GM21825 (cell line): Measurements from ENCODE around the gene OBSCN.

Source experiments
- ATAC-seq: cut with Tn5 transposase; IDR thresholded peaks from one replicate; pipeline ENCODE4 v1.9.1; 2021; ENCODE audit warnings: mild to moderate bottlenecking, moderate library complexity; ENCODE audit not compliant: unreplicated experiment

OBSCN gene

DNA sequence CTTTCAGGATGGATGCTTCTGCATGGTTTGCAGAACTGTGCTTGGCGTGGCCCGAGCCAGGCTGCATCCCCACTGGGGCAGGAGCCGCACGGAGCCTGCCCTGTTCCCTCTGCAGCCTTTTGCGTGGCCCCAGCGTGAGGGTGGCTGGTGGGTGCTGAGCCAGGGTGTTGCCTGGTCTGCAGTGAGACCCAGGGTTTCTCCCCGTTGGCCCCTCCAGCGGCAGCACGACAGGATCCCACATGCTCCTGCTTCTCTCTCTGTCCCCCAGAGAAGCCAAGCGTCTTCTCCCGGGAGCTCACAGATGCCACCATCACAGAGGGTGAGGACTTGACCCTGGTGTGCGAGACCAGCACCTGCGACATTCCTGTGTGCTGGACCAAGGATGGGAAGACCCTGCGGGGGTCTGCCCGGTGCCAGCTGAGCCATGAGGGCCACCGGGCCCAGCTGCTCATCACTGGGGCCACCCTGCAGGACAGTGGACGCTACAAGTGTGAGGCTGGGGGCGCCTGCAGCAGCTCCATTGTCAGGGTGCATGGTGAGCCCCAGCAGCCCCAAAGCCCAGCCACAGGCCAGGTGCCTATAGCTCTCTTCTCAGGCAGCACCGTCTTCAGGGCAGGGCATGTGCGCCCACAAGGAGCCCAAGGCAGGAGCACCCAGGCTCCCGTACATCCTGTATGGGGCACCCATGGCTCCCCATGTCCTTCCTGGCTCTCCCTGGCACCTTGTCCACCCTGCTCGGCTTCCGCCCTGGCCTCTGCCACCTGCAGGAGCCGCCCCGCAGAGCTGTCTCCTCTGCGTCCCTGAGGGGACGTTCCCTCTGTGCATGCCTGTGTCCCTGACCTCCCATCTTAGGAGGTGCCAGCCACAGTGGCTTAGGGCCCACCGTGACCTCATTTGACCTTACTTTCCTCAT, 78.9 kb downstream of the OBSCN start:
- no peak for ATAC-seq

DNA sequence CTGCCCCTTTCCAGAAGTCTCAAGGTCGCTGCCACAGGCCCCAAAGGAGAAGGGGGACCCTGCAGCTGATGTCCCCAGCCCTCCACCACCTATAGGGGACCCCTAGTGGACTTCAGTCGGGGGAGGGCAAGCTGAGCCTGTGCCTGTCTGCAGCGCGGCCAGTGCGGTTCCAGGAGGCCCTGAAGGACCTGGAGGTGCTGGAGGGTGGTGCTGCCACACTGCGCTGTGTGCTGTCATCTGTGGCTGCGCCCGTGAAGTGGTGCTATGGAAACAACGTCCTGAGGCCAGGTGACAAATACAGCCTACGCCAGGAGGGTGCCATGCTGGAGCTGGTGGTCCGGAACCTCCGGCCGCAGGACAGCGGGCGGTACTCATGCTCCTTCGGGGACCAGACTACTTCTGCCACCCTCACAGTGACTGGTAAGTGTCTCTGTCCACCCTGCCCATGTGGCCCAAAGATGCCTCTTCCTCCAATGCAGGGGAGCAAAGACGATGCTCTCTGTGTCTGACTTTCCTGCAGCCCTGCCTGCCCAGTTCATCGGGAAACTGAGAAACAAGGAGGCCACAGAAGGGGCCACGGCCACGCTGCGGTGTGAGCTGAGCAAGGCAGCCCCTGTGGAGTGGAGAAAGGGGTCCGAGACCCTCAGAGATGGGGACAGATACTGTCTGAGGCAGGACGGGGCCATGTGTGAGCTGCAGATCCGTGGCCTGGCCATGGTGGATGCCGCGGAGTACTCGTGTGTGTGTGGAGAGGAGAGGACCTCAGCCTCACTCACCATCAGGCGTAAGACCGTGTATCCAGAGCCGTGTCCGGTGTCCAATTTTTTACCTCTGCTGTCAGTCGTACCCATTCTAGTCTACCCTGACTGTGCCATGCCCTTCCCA, 79.9 kb downstream of the OBSCN start:
- no peak for ATAC-seq

DNA sequence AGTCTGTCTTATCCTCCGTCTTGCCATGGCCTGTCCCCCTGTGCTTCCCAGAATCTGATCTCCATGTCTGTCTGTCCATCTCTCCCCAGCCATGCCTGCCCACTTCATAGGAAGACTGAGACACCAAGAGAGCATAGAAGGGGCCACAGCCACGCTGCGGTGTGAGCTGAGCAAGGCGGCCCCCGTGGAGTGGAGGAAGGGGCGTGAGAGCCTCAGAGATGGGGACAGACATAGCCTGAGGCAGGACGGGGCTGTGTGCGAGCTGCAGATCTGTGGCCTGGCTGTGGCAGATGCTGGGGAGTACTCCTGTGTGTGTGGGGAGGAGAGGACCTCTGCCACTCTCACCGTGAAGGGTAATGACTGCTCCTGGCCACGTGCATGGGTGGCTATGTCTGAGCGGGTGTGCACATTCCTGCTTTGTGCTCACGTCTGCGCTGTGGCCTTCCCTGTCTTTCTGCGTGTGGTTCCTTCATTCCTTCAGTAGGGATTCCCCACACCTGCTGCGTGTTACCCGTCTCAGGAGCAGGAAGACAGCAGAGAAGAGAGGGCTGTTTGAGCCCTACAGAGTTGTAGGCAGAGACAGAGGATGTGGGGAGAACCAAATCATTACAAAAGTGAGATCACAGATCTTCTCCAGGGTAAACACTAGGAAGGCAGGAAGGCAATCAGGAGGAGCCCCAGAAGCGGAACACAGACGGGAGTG, 80.8 kb downstream of the OBSCN start:
- no peak for ATAC-seq

DNA sequence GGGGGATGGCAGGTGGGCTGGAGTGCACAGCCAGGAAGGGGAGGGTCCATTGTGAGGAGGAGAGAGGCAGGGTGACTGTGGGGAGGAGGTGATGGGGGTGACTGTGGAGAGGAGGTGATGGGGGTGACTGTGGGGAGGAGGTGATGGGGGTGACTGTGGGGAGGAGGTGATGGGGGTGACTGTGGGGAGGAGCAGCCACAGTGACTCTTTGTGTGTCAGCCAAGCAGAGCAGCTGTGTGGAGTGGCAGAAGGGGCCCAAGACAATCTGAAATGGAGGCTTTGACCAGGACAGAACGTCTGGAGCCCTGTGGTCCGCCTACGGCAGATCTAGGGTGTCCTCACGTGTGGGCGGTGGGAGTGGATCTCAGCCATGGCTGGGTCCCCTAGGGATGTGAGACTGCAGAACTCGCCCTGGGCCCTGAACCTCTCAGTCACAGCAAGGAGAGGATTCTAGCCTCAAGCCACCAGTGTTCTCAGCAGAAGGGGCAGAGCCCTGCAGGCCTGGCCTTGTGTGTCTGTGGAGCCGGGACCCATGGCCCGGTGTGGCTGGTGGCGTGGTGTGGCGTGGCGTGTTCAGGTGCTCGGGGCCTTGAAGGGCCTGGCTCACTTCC, 81.5 kb downstream of the OBSCN start:
- no peak for ATAC-seq

DNA sequence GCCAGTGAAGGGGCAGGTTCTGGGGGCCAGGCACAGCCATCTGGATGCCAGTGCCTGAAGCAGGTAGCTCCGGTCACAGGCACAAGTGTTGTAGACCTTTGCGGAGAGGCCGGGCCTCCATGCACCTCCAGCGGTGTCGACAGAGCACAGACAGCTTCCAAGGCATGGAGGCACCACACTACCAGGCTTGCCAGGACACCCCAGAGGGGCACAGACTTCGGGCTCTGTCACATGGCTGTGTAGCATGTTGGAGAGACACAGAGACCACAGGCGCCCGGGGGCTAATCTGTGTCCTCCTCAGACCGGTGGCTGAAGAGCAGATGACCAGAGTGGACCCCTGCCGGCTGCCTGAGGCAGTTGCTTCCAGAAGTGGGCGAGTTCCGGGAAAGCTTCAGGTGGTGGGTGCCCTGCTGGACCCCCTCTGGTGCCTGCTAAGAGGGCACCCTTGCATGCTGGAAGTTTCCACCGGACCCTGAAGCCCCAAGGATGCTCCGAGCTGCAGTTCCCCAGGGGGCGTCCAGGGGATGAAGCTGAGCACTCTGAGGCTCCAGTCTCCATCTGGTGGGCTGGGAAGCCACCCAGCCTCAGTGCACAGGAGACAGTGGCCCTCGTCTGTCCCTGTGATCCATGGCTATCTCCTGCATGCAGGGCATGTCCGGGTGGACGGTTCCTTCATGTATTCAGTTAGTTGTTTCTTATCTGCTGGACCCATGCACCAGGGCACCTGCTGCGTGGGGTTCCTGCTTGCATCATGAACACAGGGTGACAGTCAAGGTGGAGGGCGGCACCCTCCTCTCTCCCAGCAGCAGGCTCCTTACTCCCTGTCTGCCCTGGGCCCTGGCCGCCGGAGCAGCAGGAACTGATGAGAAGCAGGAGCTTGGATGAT, 82.4 kb downstream of the OBSCN start:
- no peak for ATAC-seq

DNA sequence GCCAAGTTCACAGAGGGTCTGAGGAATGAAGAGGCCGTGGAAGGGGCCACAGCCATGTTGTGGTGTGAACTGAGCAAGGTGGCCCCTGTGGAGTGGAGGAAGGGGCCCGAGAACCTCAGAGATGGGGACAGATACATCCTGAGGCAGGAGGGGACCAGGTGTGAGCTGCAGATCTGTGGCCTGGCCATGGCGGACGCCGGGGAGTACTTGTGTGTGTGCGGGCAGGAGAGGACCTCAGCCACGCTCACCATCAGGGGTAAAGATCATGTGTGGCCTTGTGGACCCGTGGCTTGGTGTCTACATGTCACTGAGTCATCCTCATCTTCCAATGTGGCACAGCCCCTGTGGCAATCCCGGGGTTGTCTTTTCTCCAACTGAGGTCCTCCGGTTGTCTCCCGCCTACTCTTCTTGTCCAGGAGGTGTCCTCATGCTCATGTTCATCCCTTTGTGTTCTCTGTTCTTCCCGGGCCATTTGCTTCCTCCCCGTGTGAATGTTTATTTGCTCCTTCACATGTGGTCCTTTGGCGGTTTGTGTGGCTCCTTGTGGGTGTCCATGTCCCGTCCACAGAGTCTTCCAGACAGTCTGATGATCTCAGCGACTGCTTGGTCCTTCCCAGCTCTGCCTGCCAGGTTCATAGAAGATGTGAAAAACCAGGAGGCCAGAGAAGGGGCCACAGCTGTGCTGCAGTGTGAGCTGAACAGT, 84.2 kb downstream of the OBSCN start:
- ATAC-seq, result no peak

DNA sequence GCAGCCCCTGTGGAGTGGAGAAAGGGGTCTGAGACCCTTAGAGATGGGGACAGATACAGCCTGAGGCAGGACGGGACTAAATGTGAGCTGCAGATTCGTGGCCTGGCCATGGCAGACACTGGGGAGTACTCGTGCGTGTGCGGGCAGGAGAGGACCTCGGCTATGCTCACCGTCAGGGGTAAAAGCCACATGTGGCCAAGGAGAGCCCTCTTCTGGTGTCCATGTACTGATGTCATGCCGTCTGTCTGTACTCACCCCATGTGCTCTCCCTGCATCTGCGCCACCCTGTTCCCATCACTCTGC, 84.7 kb downstream of the OBSCN start:
- no peak for ATAC-seq

DNA sequence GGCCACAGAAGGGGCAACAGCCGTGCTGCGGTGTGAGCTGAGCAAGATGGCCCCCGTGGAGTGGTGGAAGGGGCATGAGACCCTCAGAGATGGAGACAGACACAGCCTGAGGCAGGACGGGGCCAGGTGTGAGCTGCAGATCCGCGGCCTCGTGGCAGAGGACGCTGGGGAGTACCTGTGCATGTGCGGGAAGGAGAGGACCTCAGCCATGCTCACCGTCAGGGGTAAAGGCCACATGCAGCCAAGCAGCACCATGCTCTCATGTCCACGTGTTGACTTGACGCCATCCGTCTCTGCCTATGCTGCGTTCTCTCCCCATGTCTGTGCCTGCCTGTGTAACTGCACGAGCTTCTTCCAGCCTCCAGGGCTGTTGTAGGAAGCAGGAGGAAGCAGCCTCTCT, 85.5 kb downstream of the OBSCN start:
- no peak for ATAC-seq

DNA sequence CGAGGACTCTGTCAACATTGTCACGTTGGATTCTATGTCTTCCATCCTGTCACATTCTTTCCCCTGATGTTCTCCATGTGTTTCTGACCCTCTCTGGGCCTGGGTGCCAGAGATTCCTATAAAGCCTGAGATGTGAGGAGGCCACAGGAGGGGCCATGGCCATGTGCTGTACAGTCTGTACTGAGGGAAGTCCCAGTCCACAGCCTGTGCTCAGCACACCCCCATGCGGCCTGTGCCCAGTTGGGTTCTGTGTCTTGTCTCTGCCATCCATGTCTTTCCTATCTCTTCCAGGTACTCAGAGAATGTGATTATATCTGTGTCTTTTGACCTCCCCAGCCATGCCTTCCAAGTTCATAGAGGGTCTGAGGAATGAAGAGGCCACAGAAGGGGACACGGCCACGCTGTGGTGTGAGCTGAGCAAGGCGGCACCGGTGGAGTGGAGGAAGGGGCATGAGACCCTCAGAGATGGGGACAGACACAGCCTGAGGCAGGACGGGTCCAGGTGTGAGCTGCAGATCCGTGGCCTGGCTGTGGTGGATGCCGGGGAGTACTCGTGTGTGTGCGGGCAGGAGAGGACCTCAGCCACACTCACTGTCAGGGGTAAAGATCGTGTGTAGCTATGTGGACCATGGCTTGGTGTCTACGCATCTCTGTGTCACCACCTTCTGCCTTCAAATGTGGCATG, 86.1 kb downstream of the OBSCN start:
- ATAC-seq, result no peak

DNA sequence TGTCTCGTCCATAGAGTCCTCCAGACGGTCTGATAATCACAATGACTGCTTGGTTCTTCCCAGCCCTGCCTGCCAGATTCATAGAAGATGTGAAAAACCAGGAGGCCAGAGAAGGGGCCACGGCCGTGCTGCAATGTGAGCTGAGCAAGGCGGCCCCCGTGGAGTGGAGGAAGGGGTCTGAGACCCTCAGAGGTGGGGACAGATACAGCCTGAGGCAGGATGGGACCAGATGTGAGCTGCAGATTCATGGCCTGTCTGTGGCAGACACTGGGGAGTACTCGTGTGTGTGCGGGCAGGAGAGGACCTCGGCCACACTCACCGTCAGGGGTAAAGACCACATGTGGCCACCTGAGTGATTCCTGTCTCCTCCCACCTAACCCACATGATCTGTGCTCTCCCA, 86.9 kb downstream of the OBSCN start:
- no peak for ATAC-seq

DNA sequence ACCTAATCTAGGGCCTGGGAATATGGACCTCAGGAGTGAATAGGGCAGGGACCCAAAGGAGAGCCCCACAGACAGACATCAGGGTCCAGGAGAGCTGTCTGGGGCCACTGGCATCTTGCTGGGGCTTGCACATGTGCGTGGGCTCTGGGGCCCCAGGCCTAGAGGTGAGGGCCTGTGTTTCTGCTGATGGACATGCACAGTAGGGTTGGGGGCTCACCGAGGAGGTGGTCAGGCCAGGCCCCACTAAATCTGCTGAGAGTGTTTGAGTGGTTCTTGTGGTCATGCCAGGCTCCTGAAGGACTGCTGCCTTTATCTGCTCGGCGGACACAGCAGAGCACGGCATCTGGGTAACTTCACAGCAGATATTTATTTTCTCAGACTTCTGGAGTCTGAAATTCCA, 87.4 kb downstream of the OBSCN start:
- ATAC-seq, result no peak

DNA sequence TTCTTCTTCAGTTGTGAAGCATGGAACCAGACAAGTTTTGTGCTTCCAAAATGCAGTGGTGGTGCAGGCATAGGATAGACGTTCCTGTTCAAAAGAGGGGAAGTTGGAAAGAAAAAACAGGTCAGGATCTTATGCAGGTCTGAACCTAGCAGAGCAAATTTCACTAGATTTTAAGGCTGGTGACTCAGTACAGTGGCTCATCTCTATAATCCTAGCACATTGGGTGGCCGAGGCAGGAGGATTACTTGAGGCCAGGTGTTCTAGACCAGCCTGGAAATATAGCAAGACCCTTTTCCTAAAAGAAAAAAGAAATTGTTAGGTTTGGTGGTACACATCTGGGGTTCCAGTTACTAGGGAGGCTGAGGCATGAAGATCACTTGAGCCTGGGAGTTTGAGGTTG, 88.1 kb downstream of the OBSCN start:
- no peak for ATAC-seq

DNA sequence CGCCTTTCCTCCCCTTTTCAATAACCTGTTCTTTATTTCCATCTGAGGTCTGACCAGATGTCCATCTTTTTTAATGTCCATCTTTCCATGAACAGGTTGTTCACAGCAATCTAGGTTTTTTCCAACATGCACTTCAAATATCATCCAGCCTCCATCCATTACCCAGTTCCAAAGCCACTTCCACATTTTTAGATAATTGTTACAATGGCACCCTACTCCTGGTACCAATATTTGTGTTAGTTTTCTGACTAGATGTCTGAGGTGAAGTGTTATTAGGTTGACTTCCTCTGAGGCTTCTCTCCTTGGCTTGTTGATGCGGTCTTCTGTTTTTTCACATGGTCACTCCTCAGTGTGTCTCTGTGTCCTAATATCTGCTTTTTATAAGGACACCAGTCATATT, 89.4 kb downstream of the OBSCN start:
- ATAC-seq, result no peak

DNA sequence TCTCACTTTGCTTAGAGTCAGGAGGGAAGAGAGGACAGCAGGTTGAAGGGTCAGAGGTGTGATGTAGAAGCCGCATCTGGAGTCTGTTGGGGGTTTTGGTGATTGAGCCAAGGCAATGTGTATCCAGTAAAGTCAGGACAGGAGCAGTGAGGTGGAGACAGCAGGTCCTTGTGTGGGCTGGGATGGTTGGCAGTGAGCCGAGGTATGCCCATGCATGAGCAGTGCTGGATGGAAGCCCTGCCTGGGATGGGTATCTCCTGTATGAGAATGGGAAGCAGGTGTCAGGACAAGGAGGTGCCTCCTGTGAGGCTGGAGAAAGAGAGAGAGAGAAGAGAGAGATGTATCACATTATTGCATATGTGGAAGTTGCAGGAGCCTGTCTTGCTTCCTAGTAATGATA, 90.0 kb downstream of the OBSCN start:
- ATAC-seq, result no peak

DNA sequence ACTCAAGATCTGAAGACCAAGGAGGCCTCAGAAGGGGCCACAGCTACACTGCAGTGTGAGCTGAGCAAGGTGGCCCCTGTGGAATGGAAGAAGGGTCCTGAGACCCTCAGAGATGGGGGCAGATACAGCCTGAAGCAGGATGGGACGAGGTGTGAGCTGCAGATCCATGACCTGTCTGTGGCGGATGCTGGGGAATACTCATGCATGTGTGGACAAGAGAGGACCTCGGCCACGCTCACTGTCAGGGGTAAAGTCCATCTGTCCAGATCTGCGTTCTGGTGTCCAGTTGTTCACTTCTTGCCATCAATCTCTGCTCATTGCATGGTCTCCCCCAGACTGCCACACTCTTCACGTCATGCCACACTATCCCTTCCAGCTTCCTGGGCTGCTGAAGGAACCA, 90.6 kb downstream of the OBSCN start:
- no peak for ATAC-seq

DNA sequence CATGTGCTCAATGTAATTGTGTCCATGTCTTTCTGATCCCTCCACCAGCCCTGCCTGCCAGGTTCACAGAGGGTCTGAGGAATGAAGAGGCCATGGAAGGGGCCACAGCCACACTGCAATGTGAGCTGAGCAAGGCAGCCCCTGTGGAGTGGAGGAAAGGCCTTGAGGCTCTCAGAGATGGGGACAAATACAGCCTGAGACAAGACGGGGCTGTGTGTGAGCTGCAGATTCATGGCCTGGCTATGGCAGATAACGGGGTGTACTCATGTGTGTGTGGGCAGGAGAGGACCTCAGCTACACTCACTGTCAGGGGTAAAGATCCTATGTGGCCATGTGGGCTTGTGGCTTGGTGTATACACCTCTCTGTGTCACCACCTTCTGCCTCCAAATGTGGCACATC, 91.4 kb downstream of the OBSCN start:
- no peak for ATAC-seq

DNA sequence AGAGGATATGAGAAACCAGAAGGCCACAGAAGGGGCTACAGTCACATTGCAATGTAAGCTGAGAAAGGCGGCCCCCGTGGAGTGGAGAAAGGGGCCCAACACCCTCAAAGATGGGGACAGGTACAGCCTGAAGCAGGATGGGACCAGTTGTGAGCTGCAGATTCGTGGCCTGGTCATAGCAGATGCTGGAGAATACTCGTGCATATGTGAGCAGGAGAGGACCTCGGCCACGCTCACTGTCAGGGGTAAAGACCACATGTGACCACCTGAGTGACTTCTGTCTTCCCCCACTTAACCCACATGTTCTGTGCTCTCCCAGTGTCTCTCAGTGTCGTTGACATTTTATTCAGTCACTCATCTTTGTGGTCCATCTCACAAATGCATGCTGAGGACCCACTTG, 92.1 kb downstream of the OBSCN start:
- ATAC-seq, result no peak

DNA sequence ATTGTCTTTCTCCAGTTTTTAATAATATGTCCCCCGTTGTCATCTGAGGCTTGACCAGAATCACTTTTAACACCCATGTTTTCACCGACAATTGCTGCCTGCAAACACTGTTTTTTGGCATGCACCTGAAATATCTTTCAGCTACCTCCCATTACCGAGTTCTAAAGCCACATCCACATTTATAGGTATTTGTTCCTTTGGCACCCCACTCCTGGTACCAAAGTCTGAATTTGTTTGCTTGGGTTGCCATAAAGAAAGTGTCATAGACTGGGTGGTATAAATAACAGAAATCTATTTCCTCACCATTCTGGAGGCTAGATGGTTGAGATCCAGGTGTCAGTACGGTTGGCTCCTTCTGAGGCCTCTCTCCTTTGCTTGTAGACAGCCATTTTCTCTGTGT, 94.2 kb downstream of the OBSCN start:
- ATAC-seq, result no peak

DNA sequence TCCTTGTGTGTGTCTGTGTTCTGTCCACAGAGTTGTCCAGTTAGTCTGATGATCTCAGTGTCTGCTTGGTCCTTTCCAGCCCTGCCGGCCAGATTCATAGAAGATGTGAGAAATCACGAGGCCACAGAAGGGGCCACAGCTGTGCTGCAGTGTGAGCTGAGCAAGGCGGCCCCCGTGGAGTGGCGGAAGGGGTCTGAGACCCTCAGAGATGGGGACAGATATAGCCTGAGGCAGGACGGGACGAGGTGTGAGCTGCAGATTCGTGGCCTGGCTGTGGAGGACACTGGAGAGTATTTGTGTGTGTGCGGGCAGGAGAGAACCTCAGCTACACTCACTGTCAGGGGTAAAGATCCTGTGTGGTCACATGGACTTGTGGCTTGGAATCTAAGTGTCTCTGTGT, 95.8 kb downstream of the OBSCN start:
- ATAC-seq, result no peak
